GM18517 (cell line): ENCODE measurements around the gene PGM2.
"Not testable (repeated sequence)": the region's sequence is repeated elsewhere in the genome, so short reads cannot be mapped to it uniquely, and the experiment has no call there.

Experiments used
- ATAC-seq: cut with Tn5 transposase; IDR thresholded peaks from one replicate; pipeline ENCODE4 v1.9.1; 2021; ENCODE audit warnings: mild to moderate bottlenecking, moderate library complexity; ENCODE audit not compliant: unreplicated experiment

The PGM2 gene

GRCh38 chr4:37826295-37827029, at the start of gene PGM2:
PGM2 (plus strand) TSS chr4:37826686; CDS start chr4:37826733, 47 bp downstream.
- peak; percentile 96 for ATAC-seq

GRCh38 chr4:37779896-37780295, 46.6 kb upstream of the PGM2 start:
- no peak for ATAC-seq

GRCh38 chr4:37780444-37781130, 45.9 kb upstream of the PGM2 start:
- no peak for ATAC-seq

- ATAC-seq, result no peak
Observed at GRCh38 chr4:37781131-37781455, 45.4 kb upstream of the PGM2 start.

GRCh38 chr4:37786267-37786666, 40.2 kb upstream of the PGM2 start:
- not testable (repeated sequence) for ATAC-seq

- ATAC-seq, result not testable (repeated sequence)
Observed at GRCh38 chr4:37787883-37788460, 38.5 kb upstream of the PGM2 start.

- ATAC-seq, result no peak
Observed at GRCh38 chr4:37788819-37789218, 37.7 kb upstream of the PGM2 start.

- ATAC-seq, result no peak
Observed at GRCh38 chr4:37792241-37792640, 34.2 kb upstream of the PGM2 start.

- ATAC-seq, result no peak
Observed at GRCh38 chr4:37793562-37793961, 32.9 kb upstream of the PGM2 start.

GRCh38 chr4:37794056-37794455, 32.4 kb upstream of the PGM2 start:
- no peak for ATAC-seq

GRCh38 chr4:37795581-37796195, 30.8 kb upstream of the PGM2 start:
- ATAC-seq, result no peak

GRCh38 chr4:37797374-37797773, 29.1 kb upstream of the PGM2 start:
- ATAC-seq, result no peak

- no peak for ATAC-seq
Observed at GRCh38 chr4:37797923-37798322, 28.6 kb upstream of the PGM2 start.

- no peak for ATAC-seq
Observed at GRCh38 chr4:37798616-37799015, 27.9 kb upstream of the PGM2 start.

GRCh38 chr4:37799941-37800554, 26.4 kb upstream of the PGM2 start:
- no peak for ATAC-seq

GRCh38 chr4:37802068-37802666, 24.3 kb upstream of the PGM2 start:
- no peak for ATAC-seq

- ATAC-seq, result no peak
Observed at GRCh38 chr4:37803348-37803973, 23.0 kb upstream of the PGM2 start.

GRCh38 chr4:37805091-37805490, 21.4 kb upstream of the PGM2 start:
- no peak for ATAC-seq

GRCh38 chr4:37812713-37813112, 13.8 kb upstream of the PGM2 start:
- no peak for ATAC-seq

- no peak for ATAC-seq
Observed at GRCh38 chr4:37815591-37815990, 10.9 kb upstream of the PGM2 start.

- ATAC-seq, result no peak
Observed at GRCh38 chr4:37816006-37816405, 10.5 kb upstream of the PGM2 start.
